ENCODE data around the gene GABBR2.

Gene GABBR2

GRCh38 chr9:98429613-98430012, 279.1 kb downstream of the GABBR2 start:
- no peak for DNase-seq

GRCh38 chr9:98428454-98428853, 280.3 kb downstream of the GABBR2 start:
- no peak for DNase-seq

- DNase-seq: no peak
Measured at GRCh38 chr9:98427491-98427890, 281.2 kb downstream of the GABBR2 start.

GRCh38 chr9:98425079-98425478, 283.7 kb downstream of the GABBR2 start:
- no peak for DNase-seq

- no peak for DNase-seq
Measured at GRCh38 chr9:98419260-98419603, 289.5 kb downstream of the GABBR2 start.

GRCh38 chr9:98418578-98419259, 290.0 kb downstream of the GABBR2 start:
- no peak for DNase-seq

- no peak for DNase-seq
Measured at GRCh38 chr9:98416294-98417248, 292.2 kb downstream of the GABBR2 start.

- DNase-seq: no peak
Measured at GRCh38 chr9:98415782-98416181, 293.0 kb downstream of the GABBR2 start.

GRCh38 chr9:98413084-98413483, 295.7 kb downstream of the GABBR2 start:
- no peak for DNase-seq

GRCh38 chr9:98412101-98412842, 296.5 kb downstream of the GABBR2 start:
- no peak for DNase-seq

GRCh38 chr9:98410185-98410697, 298.5 kb downstream of the GABBR2 start:
- DNase-seq: no peak

- DNase-seq: no peak
Measured at GRCh38 chr9:98409719-98410118, 299.0 kb downstream of the GABBR2 start.

- DNase-seq: no peak
Measured at GRCh38 chr9:98406469-98406868, 302.3 kb downstream of the GABBR2 start.

GRCh38 chr9:98404237-98404636, 304.5 kb downstream of the GABBR2 start:
- no peak for DNase-seq

GRCh38 chr9:98403715-98404114, 305.0 kb downstream of the GABBR2 start:
- no peak for DNase-seq

GRCh38 chr9:98402019-98402840, 306.5 kb downstream of the GABBR2 start:
- DNase-seq: no peak

- no peak for DNase-seq
Measured at GRCh38 chr9:98401140-98402018, 307.4 kb downstream of the GABBR2 start.

- DNase-seq: no peak
Measured at GRCh38 chr9:98399950-98400683, 308.6 kb downstream of the GABBR2 start.

GRCh38 chr9:98396656-98397055, 312.1 kb downstream of the GABBR2 start:
- DNase-seq: no peak

GRCh38 chr9:98396236-98396635, 312.5 kb downstream of the GABBR2 start:
- DNase-seq: no peak

GRCh38 chr9:98391867-98392266, 316.9 kb downstream of the GABBR2 start:
- DNase-seq: no peak
